CD4-positive, alpha-beta T cell treated with Interleukin-1 beta for 1 hour (primary cell): Measurements from ENCODE around the gene MYO1H.
"Not testable (repeated sequence)": the region's sequence is repeated elsewhere in the genome, so short reads cannot be mapped to it uniquely, and the experiment has no call there.

Experiments
- DNase-seq, 2 donors: peaks; one replicate each; pipeline ENCODE4 v3.0.0-alpha.2; 2020 to 2022

Gene MYO1H, protein sequence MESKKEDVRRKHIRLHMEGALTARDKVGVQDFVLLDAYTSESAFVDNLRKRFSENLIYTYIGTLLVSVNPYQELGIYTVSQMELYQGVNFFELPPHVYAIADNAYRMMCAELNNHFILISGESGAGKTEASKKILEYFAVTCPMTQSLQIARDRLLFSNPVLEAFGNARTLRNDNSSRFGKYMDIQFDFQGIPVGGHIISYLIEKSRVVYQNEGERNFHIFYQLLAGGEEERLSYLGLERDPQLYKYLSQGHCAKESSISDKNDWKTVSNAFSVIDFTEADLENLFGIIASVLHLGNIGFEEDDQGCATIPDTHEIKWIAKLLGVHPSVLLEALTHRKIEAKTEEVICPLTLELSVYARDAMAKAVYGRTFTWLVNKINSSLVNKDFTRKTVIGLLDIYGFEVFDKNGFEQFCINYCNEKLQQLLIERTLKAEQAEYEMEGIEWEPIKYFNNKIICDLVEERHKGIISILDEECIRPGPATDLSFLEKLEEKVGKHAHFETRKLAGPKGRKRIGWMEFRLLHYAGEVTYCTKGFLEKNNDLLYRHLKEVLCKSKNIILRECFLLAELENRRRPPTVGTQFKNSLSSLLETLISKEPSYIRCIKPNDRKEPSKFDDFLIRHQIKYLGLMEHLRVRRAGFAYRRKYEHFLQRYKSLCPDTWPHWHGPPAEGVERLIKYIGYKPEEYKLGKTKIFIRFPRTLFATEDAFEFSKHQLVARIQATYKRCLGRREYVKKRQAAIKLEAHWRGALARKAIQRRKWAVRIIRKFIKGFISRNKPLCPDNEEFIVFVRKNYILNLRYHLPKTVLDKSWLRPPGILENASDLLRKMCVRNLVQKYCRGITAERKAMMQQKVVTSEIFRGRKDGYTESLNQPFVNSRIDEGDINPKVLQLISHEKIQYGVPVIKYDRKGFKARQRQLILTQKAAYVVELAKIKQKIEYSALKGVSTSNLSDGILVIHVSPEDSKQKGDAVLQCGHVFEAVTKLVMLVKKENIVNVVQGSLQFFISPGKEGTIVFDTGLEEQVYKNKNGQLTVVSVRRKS

GRCh38 chr12:109347589-109347988 lies at the start of gene MYO1H:
Gene MYO1H (plus strand): TSS chr12:109347900. CDS start chr12:109347961, 61 bp downstream.
- DNase-seq: no peak

GRCh38 chr12:109299849-109300248 lies 47.9 kb upstream of the MYO1H start:
- DNase-seq: no peak

- DNase-seq: no peak
Observed at GRCh38 chr12:109301643-109302168, 46.0 kb upstream of the MYO1H start.

DNA sequence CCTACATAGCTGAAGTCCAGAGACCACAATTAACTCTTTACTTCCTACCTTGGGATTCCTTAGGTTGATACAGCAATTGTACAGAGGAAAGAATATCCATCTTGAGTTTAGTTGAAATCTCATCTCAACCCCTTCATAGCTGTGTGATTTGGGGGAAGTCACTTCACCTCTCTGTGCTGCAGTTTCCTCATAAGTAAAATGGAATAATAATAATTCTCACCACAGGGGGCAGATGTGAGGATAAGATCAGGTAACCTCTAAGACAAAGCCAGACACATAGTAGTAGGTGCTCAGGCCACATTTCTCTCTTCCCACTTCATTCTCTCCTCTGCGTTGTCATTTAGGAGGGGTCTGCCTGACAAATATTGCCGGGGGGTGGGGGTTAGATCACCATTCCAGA lies 45.3 kb upstream of the MYO1H start:
- DNase-seq: no peak

GRCh38 chr12:109302770-109303169 lies 44.9 kb upstream of the MYO1H start:
- no peak for DNase-seq

DNA sequence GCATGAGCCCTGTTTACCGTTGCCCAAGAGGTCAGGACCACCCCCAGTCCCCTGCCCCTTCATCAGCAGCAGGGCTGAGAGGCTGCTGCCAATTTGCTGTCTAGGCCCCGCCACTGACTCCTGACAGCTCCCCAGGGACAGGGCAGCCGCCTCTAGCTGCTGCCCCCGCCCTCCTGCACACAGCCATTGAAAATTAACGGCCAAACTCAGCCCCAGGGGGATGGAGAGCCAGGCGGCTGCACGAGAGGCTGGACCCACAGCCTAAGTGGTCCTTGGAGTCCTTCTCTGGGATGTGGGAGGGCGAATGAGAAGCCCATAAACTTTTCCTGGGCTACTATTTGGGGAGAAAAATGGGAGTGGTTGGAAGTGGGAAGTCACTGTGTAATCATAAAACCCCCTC lies 43.2 kb upstream of the MYO1H start:
- DNase-seq: no peak

GRCh38 chr12:109305547-109305946 lies 42.2 kb upstream of the MYO1H start:
- DNase-seq: no peak

DNA sequence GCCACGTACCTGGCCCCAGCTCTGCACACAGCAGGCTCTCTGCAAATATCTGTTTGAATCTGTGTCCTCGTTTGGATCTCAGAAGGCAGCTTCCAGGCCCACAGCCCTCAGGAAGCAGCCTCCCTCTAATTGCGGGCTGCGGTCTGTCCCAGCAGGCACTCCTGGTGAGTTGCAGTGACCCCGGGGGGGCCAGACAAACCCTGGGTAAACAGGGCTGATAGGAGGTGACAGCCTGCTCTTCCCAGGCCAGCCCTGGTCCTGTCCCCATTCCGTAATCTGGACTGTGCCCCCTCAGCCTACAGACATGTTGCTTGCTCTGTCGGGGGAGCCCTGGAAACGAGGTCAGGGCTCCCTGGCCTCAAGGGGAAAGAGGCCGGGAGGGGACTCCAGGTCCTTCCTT lies 40.6 kb upstream of the MYO1H start:
- DNase-seq: no peak

GRCh38 chr12:109308534-109309380 lies 38.9 kb upstream of the MYO1H start, which contains the start of gene FOXN4:
Gene FOXN4 (minus strand): TSS chr12:109309284. CDS start chr12:109308321, 963 bp downstream.
- DNase-seq: no peak

DNA sequence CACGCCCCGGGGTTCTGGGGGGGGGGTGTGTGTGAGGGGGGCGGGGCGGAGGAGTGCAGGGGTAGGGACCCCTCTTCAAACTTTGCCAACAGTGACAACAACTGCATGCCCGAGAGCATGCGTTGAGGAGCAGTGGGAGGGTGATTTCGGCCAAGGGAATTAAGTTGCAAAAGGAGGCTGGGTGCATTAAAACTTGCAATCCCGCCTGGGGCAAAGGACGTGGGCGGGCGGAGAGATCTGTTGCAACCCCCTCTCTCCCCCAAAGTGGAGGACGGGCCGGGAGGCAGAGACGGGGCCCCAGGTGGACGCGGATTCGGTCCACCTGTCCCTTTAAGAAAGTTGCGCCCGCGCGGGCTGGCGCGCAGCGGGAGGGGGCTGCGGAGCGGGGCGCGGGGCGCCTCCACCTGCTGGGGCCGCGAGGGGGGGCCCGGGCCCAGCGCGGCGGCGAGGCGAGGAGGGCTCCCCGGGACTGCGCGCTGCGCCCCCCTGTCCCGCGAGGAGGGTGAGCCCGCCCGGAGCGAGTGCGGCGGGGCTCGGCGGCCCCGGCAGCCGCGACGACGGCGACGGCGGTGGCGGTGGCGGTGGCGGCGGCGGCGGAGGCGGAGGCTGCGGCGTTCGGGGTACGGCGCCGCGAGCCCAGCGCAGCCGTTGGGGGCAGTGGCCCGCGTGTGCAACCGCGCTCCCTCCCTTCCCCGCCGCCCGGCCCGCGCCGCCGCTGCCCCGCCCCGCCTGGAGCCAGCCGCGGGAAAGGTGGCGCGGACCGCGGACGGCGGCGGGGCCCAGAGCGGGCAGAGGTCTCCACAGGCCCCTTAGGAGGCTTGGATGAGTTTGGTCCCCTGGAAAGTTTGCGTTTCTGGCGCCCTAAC lies 38.1 kb upstream of the MYO1H start:
- no peak for DNase-seq

DNA sequence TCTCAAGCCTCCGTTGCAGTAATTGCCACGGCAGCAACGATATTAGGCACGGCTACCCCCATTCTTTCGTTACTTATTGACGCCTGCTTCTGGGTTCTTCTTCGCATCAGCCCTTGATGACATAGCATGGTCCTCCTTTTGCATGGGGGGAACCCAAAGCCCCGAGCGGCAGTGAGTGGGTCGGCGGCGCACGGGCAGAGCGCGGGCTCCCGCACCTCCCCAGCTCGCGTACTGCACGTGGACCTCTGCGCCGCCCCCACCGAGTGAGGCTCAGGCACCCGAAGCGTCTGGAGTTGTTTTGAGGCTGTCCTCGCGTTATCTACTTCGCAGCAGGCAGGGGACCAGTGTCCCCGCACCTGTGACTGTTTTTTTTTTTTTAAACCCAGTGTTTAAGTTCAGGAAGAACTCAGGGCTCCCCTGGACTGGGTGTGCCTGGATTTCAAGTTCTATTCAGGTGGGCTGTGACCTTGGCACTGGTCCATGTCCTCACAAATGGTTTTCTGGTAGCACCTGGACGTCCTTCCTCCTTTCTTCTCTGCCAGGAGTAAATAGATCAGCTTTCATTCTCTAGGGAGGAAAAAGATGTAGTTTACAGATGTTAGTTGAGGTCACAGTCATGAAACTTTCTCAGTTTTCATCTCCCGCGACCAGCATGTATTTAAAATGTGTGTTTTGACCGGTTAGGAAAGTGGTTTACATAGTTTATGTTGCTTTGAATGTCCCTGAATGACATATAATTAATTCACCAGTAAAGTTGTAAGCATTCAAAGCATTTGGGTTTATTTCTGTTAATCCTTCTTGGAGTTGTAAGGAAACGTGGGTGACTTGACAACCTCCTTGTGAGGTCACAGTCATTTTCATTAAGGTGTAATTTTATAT lies 37.2 kb upstream of the MYO1H start:
- no peak for DNase-seq

- DNase-seq: not testable (repeated sequence)
Observed at GRCh38 chr12:109321294-109321693, 26.4 kb upstream of the MYO1H start.

DNA sequence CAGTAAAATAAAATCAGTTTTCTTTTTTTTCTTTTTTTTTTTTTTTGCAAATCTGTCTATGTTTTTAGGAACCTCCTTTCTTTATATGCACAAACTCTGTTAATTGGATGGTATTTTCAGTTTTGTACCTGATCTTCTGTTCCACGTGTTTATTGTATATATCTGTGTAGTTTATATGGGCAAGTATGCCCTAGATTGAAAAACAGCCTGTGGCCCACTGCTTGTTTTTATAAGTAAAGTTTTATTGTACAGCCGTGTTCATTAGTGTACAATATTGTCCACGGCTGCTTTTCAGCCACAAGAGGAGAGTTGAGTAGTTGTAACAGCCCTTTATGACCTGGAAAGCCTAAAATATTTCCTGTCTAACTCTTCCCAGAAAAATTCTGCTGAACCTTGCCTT lies 18.7 kb upstream of the MYO1H start:
- no peak for DNase-seq

DNA sequence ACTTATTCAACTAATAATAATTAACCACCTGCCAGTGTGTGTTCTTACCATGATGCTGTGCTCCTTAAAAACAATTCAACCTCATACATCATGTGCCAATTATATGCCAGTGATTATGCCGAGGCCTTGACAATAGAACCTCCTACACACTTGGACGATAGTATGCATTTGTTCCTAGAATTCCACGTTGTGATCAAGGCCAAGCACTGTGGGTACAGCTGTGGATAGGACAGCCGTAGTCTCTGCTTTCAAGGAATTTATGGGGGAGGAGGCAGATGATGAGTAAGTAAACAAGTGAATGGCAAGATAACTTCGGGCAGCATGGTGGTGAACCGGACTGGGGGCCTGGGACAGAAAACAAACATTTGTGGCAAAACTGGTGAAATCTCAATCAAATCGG lies 18.0 kb upstream of the MYO1H start:
- no peak for DNase-seq

GRCh38 chr12:109330282-109331230 lies 17.1 kb upstream of the MYO1H start:
- no peak for DNase-seq

GRCh38 chr12:109331301-109331952 lies 16.3 kb upstream of the MYO1H start:
- no peak for DNase-seq

- no peak for DNase-seq
Observed at GRCh38 chr12:109334887-109335286, 12.8 kb upstream of the MYO1H start.

DNA sequence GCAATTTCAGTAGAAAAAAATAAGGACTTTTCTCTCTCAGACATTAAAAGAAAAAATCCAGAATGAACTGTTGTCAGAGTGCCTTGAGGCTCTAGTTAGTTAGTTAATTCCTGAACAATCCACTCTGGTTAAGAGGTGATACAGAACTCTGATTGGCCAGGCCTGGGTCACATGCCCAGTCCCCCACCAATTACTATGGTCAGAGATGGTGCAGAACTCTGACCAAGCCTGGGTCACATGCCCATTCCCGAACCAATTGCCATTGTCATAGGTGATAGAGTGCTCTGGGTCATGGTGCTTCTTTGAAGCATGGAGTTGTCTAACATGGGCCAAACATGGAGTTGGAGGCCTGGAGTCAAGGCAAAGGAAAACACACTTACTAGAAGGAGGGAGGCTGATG lies 11.1 kb upstream of the MYO1H start:
- no peak for DNase-seq
